Activated CD4-positive, alpha-beta T cell treated with anti-CD3 and anti-CD28 coated beads for 48 hours (primary cell): Measurements from ENCODE around the gene UNC13D.
"Not testable (repeated sequence)": the region's sequence is repeated elsewhere in the genome, so short reads cannot be mapped to it uniquely, and the experiment has no call there.

ENCODE experiments used
- DNase-seq: peaks from one replicate; pipeline ENCODE4 v3.0.0-alpha.2; 2020

UNC13D gene

GRCh38 chr17:75791254-75791653 lies 53.0 kb downstream of the UNC13D start:
- DNase-seq: no peak

GRCh38 chr17:75785016-75785890 lies 59.0 kb downstream of the UNC13D start:
- peak; percentile 93 for DNase-seq

GRCh38 chr17:75784473-75785015 lies 59.7 kb downstream of the UNC13D start, which contains the start of gene UNK:
UNK (plus strand) TSS chr17:75784806; CDS start chr17:75784881, 75 bp downstream.
- DNase-seq: peak; percentile 96

GRCh38 chr17:75783803-75784472 lies 60.3 kb downstream of the UNC13D start:
- DNase-seq: peak; percentile 40

- DNase-seq: no peak
Measured at GRCh38 chr17:75783069-75783783, 61.0 kb downstream of the UNC13D start.

GRCh38 chr17:75779987-75780889 lies 64.0 kb downstream of the UNC13D start:
- DNase-seq: no peak

GRCh38 chr17:75779250-75779986 lies 64.8 kb downstream of the UNC13D start:
- peak; percentile 95 for DNase-seq

GRCh38 chr17:75778861-75779249 lies 65.3 kb downstream of the UNC13D start:
- peak; percentile 84 for DNase-seq

- DNase-seq: not testable (repeated sequence)
Measured at GRCh38 chr17:75778066-75778860, 65.9 kb downstream of the UNC13D start.

GRCh38 chr17:75777296-75777922 lies 66.8 kb downstream of the UNC13D start:
- DNase-seq: no peak
